ENCODE measurements around the gene PRPF31.

The PRPF31 gene

DNA sequence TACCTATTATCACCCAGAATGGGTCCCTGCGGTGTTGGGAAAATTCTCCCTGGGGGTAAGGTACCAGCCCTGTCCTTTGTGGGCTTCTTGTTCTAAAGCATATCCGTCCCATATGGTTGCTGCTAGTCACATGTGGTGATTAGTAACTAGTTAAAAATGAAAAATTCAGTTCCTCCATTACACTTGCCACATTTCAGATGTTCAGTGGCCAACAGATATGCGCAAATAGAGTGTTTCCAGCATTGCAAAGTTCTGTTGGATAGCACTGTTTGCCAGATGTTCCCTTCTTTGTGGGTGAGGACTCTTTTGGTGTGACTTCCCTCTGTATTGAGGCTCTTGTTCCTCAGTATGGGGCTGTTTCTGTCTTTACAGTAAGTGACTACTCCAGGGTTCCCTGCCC, 25.8 kb downstream of the PRPF31 start:
- DNase-seq (ENCODE audit: low read depth in 2 of 2): peak; percentile 37 to 42

DNA sequence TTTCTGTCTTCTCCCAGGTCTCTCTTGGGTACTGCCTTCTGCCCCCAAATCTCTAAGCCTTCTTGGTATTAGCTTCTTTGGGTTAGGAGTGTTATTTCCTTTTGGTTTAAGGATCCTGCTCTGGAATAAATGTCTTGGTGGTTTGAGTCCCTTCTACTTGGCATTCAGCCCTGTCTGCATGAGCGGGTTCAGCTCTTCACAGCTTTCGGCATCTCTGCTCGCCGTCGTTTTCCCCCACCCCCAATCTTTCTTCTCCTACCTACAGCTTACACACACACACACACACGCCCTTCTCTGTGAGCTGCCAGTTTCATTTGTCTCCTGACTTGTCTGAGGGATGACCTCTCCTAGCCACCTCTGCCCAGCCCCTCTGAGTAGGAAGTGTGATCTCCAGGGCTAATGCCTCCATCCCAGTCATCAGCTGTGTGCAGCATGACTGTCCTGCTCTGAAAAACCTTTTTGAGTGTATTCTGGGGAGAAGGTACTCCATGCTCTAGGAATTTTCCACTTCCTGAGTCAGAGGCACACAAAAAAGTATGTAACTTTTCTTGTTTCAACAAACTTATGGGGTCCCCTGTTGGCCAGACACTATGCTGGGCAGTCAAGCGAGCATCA, 26.7 kb downstream of the PRPF31 start:
- no peak for DNase-seq (ENCODE audit: low read depth in 2 of 2)

DNA sequence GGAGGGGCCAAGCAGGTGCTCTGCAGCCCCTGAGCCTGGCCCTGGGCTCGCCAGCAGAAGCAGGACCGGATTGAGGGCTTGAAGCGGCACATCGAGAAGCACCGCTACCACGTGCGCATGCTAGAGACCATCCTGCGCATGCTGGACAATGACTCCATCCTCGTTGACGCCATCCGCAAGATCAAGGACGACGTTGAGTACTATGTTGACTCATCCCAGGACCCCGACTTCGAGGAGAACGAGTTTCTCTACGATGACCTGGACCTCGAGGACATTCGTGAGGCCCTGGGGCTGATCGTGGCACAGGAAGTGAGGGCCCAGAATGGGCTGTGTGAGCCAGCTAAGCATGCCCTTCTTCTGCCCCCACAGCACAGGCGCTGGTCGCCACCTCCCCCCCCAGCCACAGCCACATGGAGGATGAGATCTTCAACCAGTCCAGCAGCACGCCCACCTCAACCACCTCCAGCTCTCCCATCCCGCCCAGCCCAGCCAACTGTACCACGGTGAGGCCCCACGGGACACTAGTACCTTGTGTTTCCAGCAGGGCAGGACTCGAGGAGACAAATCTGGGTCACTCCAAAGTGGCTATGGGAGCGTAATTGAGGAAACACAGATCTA, 30.1 kb downstream of the PRPF31 start:
- DNase-seq (ENCODE audit: low read depth in 2 of 2): no peak

DNA sequence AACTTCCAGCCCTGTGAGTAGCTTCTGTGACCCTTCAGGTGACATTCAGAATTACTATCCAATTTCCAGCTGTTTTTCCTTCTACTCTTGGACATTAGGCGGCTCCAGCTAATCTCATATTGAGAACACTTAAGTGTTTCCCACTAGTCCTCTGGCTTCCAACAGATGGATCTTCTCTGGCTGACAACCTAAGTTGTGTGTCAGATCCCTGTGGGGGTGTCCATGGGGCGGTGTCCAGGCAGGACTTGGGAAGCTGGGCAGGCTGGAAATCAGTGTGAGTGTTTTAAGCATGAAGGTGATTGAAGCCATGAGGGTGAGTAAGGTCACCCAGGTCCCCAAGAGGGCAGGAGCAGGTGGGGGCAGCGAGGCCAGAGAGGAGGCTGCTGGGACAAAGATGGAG, 32.1 kb downstream of the PRPF31 start:
- DNase-seq (ENCODE audit: low read depth in 2 of 2): no peak

DNA sequence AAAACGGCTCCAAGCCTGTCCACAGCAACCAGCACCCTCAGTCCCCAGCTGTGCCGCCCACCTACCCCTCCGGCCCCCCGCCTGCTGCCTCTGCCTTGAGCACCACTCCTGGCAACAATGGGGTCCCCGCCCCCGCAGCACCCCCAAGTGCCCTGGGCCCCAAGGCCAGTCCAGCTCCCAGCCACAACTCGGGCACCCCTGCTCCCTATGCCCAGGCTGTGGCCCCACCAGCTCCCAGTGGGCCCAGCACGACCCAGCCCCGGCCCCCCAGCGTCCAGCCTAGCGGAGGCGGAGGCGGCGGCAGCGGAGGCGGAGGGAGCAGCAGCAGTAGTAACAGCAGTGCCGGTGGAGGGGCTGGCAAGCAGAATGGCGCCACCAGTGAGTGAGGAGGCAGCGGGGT, 32.6 kb downstream of the PRPF31 start:
- DNase-seq (ENCODE audit: low read depth in 2 of 2): no peak

DNA sequence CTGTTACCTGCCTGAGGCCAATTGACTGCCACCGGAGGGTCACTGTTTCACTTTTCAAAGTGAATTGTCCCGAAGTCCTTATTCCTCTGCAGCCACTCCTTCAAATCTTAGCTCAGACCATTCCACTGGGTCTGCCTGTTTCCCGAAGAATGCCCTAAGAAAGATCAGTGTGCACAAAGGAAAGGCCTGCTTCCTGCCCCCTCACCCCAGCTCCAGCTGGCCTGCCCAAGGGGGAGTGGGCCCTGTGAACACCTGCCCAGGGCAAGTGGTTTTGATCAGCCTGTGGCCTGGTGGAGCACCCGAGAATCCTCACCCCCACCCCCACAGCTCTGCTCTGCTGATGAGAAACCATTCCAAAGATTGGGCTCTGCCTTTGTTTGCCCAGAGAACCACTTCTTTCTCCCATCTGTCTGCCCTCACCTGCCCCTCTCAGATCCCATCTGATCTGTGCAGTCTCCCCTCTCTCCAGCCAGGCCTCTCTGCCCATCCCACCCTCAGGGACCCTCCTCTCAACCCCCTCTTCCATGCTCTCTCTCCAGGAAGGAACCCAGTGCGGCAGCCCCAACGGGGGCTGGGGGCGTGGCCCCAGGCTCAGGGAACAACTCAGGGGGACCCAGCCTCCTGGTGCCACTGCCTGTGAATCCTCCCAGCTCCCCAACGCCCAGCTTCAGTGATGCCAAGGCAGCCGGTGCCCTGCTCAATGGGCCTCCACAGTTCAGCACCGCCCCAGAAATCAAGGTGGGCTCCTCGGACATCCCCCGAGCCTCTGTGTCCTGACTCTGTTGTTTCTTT, 33.7 kb downstream of the PRPF31 start:
- DNase-seq (ENCODE audit: low read depth in 2 of 2): no peak

DNA sequence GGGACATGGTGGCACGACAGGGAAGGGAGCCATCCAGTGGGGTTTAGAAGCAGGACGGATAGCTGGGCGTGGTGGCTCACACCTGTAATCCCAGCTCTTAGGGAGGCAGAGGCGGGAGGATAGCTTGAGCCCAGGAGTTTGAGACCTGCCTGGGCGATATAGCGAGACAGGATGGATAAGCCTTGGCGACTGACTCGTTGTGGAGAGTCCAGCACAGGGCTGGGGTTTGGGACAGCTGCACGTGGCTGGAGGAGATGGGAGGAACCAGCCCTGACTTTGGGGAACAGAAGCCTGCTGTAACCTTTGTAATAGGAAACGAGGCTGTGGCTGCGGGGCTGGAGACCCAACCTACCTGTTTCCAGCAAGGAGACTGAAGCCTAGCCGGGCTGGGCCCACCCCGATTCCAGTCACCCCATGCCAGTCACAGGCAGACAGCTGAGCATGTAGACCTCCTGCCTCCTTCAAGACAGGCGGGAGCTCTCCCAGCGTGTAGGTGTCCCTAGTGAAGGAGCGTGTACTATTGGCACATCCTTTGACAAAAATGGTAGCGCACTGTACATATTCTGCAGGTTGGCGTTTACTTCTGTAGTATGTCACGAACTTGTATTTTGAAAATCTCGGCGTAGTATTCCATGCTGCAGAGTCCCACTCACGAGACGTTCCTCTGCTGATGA, 35.9 kb downstream of the PRPF31 start:
- DNase-seq (ENCODE audit: low read depth in 2 of 2): no peak

DNA sequence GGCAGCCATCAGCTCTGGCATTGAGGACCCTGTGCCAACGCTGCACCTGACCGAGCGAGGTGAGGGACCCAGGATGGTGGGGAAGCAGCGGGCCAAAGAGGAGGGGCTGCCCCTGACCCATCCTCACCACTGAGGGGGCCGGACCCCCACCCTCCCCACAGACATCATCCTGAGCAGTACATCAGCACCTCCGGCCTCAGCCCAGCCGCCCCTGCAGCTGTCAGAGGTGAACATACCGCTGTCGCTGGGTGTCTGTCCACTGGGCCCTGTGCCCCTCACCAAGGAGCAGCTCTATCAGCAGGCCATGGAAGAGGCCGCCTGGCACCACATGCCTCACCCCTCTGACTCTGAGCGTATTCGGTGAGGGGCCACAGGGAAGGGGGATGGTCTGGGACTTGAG, 36.7 kb downstream of the PRPF31 start:
- no peak for DNase-seq (ENCODE audit: low read depth in 2 of 2)

DNA sequence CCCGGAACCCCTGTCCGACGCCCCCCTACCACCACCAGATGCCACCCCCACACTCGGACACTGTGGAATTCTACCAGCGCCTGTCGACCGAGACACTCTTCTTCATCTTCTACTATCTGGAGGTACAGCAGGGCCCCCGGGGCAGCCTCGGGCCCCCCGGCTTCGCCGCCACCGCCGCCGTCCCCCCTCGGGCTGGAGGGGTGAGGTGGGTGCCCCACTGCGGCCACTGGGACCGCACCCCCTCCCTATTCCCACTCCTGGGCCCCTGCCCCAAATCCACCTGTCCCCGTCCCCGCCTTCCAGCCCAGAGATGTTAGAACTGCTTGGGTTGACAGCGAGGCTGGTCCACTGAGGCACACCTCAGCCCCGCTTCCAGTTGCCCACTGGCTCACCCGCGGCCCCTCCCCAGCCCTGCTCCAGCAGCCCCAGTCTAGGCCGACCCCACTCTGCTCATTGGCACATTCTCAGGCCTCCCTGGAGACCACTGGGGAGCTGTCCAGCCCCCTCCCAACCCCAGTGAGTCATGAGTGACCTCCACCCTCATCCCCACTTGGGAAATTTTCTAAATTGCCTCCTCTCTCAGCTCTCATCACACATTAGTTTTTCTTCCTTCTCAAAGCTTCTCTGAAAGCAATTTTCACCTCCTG, 37.4 kb downstream of the PRPF31 start:
- no peak for DNase-seq (ENCODE audit: low read depth in 2 of 2)

DNA sequence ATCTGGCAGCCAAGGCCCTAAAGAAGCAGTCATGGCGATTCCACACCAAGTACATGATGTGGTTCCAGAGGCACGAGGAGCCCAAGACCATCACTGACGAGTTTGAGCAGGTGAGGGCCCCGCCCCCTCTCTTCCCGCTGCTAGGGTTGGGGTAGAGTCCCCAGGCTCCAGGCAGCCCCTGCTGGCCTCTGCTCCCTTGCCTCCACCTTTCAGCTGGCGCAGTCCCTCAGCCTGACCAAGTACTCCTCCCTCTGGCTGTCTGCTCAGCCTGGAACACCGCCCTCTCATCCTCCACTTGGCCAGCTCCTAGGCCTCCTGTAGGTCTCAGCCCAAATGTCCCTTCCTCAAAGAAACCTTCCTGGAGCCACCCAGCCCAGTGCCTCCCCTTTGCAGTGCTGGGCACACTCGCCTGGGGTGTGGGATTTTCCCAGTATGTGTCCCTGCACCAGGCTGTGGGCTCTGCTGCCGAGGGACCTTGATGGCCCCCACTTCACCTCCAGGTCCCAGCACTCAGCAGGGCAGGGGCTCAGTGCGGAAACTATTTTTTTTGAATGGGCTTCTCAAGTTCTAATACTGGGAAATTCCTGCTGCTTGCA, 38.3 kb downstream of the PRPF31 start:
- DNase-seq (ENCODE audit: low read depth in 2 of 2): no peak

DNA sequence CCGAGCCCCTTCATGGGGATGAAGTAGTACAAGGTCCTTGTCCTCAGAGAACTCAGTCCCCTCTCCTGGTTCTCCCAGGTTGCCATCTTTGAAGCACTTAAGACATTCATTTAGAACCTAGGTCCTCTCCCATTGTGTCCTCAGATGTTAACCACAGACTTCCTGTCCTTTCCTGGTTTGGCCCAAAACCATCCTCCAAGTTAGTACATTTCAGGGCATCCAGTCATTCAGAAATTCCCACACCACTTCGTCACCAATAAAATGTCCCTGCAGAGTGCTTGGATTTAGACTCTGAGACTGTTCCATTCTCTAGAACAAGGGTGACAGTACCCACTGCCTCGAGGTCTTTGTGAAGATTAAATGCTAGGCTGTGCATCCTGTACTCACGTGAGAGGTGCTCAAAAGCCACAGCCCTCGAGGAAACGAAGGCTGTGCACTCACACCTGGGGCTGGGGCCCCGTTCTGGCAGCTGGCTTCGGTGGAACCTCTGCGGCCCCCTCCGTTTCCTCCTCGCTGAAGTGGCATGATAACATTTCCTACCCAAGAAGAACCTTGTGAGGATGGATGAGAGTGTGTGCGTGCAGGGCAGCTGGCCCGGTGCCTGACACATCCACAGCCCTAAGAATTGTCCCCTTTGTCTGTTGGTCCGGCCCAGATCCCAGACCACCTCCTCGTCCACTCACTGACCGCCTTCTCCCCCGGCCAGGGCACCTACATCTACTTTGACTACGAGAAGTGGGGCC, 39.2 kb downstream of the PRPF31 start:
- no peak for DNase-seq (ENCODE audit: low read depth in 2 of 2)

DNA sequence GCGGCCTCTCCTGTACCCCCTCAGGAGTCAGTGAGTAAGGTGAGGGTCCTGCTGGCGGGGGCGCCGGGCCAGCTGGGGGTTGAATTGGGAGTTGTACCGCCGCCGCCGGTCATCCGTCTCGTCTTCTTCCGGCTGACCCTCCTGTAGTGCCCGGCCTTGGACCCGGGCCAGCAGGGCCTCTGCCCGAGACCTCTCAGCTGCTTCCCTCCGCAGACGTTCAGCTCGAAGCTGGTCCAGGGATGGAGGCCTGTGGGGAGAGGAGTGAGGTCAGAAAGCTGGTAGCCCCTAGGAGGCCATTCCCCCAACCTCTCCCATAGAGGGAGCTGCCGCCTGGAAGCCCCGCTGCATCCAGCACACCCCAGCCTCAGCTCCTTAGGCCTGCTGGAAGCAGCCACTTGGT, 40.1 kb downstream of the PRPF31 start:
- no peak for DNase-seq (ENCODE audit: low read depth in 2 of 2)

DNA sequence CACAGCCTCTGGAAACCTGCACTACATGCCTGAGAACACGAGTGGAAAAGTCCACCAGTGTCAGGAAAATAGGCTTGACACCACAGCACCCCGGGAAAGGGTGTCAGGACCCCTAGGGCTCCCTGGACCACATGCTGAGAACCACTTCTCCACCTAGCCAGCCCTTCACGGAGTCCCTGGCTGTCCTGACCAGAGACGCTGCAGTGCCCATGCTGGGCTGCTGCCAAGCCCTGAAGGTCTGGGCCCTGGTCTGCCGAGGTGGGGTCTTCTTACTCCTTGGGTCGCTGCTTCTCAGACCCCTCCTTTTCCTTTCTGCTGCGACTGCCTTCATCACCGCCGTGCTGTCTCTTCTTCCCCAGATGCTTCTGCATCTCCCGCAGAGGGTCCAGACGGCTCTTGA, 40.9 kb downstream of the PRPF31 start:
- no peak for DNase-seq (ENCODE audit: low read depth in 2 of 2)

DNA sequence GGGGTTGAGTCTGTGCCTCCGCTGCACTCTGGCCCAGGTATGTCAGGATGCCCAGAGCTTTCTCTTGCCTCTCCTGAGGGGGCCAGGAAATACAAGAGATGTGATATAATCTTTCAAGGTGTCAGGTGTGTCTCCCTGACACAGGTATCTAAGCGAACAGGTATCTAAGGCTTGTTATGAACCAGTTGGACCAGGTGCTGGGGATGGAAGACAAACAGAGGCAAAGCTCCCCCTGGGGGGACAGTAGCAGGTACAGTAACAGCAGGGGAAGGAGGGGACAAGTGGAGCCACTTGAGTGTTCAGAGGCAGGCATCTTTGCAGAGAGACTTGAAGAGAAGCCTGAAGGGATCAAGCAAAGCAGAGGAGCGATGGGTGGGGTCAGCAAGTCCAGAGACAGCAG, 41.4 kb downstream of the PRPF31 start:
- no peak for DNase-seq (ENCODE audit: low read depth in 2 of 2)

DNA sequence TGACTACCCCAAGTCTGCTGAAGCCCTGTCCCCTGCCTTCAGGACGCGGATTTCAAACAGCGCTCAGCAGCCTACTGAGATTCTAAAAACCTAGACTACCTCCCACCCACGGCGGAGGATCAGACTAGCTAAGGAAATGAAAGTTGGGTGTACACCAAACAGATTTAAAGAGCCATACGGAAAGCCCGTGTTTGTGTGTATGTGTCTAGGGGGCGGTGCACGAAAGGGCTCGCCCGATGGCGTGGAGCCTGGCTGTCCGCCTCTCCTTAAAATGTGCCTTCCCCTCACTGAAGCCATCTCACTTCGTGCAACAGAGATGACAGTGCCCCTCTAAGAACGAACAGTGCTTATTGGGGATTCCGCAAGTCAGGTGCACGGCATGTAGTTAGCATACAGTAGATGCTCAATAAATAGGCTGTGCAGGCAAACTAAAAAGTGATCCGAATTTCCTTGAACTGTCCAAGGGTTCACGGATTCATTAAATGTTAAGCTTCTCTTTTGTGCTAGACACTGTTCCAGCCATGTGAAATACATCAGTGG, 43.3 kb downstream of the PRPF31 start:
- no peak for DNase-seq (ENCODE audit: low read depth in 2 of 2)

DNA sequence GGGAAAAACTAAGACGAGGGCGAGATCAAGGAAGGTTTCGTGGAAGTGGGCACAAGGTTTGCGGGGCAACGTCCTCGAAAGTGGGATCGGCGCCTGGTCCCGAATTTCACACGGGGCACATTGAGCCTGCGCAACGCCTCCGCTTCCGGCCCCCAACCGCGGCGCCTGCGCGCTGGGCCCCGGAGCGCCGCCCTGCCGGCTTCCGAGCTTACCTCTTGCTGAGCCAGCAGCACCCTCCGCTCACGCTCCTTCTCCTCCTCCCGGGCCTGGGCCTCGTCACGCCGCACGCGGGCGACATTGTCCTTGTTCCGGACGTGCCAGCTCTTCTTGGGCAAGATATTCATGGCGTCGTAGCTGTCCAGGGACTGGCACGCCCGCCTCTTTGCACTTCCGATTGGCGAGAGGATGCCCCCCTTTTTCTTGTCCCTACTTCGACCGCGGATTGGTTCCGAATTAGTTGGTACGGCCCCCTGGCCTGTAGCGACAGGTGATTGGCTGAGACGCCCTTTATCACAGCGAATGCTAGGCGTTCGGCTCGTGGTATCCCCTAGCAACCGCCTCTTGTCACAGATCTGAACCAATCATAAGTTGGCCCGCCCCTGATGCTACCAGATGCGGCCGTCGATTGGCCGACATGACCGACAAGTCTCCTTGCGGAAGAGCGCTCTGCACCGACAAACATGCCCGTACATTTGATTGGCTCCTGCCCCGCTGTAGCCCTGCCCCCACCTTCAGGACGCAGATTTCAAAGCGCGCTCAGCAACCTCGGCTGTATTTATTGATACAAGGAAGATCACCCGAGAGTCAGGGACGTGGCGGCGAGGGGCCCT, 44.0 kb downstream of the PRPF31 start, which contains the start of gene LENG1:
LENG1 (minus strand) TSS at position 370 of the 830 bp plus-strand sequence; CDS start at position 344, 26 bp downstream.
- peak; percentile 100 for DNase-seq (ENCODE audit: low read depth in 2 of 2)

DNA sequence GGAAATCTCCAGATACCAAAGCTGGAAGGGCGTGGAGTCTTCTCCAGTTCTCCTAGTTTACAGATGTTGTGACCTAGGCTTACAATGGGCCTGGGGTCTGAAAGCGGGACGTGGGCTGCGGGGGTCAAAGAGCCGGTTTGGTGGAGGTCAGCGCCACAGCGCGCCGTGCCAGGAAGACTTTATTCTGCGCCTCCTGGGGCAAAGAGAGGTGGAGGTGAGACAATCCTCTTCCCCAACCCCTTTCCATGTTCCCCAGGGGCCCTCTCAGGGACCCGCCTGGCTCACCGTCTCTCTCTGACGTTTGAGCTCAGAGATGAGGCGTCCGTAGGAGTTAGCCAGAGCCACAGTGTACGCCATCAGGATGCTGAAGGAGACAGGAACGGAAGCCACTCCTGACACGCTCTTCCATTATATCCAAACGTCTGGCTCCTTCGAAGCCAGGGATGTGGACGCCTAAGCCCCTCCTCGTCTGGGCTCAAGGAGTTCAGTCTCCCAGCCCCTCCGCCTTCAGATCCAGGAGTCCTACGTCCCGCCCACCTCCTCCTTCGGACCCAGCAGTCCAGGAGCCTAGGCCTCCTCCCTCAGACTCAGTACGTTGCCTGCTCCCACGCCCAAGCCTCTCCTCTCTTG, 44.7 kb downstream of the PRPF31 start:
- DNase-seq (ENCODE audit: low read depth in 2 of 2): no peak

DNA sequence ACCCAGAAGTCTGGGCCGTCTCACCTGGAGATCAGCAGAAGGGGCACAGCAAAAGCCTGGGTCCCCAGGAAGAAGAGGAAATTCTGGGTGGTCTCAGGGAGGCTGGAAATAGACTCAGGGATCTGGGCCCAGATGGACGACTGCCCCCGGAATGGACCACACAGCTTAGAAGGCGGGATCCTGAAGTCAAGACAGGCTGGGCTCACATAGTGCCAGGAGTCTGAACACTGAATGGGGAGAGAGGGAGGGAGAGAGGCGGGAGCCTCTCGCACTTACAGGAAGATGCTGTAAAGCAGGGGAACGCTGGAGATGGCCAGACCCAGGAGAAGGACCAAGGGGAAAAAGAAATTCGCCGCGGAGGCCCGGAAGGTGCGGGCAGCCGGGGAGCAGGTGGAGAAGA, 45.3 kb downstream of the PRPF31 start:
- no peak for DNase-seq (ENCODE audit: low read depth in 2 of 2)

DNA sequence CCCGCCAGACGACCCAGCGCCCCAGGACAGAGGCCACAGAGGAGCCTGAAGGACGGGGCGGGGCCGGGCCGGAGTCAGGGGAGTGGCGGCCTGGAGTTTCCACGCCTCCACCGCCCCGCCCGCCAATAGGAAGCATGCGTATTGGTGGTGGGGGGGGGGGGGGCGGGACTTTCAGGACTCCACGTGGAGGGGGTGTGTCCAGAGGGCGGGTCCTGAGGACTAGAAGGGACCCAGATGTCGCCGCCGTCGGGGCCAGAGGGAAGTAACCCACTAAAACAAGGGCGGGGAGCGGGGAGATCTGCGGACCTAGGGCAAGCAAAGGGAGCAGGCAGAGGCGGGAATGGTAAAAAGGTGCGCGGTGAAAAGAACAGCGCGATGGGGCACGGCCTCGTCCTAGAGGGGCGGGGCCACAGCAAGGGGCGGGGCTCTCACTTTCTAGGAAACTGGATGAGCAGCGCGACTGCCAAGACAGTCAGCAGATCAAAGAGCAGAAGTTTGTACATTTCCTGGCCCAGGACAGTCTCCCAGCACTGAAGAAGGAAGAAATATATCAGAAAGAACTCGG, 46.8 kb downstream of the PRPF31 start:
- DNase-seq (ENCODE audit: low read depth in 2 of 2): peak; percentile 15 to 16

Measured in fibroblast of skin of left quadriceps (primary cell).